Cortex of kidney (tissue), 1 donor: ENCODE data around the gene TXNL4B.
"Not testable (repeated sequence)": the region's sequence is repeated elsewhere in the genome, so short reads cannot be mapped to it uniquely, and the experiment has no call there.

ENCODE experiments used
- DNase-seq: peaks from one replicate; lab custom pipeline; 2025; lab: John Stamatoyannopoulos, UW

Gene TXNL4B

DNA sequence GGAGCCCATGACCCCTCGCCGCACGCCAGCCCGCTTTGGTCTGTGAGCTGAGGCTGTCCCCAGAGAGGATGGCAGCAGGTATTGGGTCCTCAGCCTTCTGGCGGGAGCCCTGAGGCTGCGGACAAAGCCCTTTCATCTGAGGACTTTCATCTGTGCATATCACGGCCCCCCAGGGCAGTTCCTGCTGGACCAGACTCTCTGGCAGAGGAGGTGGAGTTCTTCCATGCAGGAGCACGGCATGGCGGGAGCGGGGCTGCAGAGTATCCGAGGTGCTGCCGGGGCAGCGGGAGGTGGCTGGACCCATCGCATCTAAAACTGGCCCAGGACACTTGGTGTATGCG lies 19.0 kb upstream of the TXNL4B start:
- no peak for DNase-seq

DNA sequence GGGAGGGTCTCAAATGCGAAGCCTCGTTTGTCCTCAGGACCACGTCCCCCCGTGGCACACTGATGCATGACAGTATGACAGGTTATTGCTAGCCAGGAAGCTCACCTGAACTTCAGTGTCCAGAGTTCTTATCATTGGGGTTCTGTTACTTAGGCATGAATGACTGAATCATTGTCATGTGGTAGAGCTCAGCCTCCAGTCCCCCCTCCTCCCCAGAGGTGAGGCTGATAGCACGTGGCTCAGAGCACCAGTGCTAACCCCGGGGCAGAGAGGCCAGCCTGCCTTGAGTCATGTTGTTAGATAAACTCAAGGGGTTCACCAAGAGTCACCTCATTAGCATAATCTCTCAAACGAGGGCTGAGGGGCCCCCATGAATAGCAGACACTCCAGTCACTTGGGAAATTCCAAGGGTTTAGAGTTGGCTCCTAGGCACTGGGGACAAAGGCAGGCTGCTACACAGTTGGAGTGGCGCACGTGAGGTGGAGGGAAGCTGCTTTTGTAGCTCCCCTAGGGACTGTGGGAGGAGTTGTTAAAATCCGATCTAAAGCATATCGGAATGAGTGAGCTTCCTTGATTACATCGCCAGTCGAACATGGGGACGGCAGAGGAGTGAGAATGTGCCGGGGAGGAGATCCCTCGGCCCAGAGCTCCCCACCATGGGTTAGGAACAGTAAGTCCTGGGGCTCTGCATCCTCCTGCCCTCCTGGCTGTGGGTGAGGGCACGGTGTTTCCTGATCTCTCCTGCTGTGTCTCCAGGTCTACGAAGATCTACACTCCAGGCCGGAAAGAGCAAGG lies 18.4 kb upstream of the TXNL4B start:
- DNase-seq = no peak

DNA sequence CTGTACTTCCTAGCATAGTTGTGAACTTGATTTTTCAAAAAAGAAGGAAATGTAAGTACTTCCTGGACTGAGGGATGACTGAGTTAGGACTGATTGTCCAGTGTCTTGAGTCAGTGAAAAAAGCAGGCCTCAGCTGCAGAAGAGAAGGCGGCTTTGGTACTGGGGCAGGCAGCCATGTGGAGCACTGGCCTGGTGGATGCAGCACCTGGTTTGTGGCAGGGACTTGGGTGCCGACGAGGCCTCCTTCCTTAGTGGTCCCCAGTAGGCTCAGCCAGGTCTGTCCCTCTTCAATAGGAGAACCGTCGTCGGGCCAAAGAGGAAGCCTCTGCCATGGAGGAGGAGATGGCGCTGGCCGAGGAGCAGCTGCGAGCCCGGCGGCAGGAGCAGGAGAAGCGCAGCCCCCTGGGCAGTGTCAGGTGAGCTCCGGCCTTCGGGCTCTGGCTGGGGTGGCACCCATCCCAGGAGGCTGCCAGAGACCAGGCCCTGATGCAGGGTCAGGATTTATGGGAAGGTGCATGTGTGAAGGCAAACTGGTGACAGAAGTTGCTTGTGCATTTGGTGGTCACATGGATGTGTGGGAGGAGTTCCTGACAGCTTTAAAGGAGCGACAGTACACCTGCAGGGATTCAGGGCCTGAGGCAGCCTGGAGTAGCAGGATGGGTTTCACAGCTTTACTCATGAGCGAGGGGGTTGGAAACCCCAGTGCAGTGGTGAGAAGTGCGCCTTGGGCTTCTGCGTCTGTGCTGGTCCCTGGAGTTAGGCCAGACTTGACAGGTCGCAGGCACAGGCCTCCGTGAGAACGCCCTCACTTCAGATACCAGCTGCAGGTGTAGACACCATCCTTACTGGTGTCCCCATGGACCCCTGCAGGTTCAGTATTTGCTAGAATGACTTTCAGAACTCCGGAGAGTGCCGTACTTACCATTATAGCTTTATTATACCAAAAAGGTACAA lies 17.5 kb upstream of the TXNL4B start:
- no peak for DNase-seq

DNA sequence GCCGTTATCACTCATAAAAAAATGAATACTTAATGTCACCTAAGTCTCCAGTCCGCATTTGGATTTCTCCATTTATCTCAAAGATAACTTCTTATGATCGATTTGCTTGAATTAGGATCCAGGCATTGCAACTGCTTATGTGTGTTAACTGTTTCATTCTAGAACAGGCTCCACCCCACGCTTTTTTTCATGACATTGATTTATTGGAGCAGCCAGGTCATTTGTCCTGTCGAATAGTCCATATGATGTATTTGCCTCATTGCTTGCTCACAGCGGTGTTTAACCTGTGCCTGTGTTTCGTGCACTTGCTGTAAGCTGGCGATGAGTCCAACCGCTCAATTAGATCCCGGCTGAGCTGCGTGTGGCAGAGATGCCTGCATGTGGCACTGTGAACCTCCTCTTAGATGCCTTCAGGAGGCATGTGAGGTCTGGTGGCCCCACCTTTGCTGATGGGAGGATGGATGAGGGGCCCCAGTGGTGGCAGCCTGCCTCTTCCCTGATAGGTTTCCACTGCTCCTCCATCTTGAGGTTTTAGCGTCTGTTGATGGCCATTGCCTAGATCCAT lies 16.6 kb upstream of the TXNL4B start:
- no peak for DNase-seq

DNA sequence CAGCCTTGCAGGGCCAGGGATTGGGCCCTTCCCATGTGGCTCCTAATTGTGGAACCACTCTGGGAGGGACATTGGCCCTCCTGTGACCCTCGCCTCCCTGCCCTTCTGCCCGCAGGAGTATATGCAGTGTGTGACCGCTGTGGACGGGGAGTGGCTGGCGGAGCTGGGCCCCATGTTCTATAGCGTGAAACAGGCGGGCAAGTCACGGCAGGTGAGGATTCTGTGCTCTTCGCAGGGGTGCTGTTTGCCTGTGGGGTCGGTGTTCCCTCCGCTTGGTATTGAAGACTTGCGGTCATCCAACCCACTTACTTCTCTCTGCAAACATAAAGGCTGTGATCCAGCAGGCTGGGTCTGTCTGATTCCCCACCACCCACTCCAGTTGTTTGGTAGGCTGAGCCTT lies 15.9 kb upstream of the TXNL4B start:
- DNase-seq = no peak

DNA sequence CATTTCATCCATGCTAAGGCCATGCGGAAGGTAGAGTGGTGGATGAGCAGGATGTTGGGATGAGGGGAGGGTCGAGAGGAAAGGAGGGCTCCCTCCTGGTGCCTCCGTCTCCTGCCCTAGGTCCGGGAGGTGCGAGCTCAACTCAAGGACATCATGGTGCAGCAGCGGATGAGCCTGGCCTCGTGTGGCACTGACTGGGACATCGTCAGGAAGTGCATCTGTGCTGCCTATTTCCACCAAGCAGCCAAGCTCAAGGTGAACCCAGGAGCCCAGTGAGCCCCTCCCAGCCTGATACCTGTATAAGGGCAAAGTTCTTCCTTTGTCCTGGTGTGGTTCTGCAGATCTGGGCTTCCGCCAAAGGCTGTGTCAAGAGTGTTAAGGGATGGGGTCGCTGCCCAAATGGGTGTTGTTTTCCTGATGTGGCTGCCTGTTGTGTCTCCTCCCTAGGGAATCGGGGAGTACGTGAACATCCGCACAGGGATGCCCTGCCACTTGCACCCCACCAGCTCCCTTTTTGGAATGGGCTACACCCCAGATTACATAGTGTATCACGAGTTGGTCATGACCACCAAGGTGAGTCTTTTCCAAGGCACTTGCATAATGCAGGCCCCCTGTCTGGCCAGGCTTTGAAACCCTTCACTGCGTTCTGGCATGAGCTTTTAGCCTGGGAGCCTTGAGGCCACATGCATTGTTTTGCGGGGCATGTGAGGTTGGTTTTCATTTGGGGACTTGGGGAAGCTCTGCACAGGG lies 15.1 kb upstream of the TXNL4B start:
- DNase-seq = no peak

DNA sequence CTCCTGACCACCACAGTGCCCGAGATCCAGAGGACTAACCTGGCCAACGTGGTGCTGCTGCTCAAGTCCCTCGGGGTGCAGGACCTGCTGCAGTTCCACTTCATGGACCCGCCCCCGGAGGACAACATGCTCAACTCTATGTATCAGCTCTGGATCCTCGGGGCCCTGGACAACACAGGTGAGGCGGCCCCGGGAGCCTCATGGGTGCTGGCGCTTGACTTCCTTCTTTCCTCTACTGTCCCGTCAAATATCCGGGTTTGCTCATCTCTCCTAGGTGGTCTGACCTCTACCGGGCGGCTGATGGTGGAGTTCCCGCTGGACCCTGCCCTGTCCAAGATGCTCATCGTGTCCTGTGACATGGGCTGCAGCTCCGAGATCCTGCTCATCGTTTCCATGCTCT lies 14.0 kb upstream of the TXNL4B start:
- no peak for DNase-seq

DNA sequence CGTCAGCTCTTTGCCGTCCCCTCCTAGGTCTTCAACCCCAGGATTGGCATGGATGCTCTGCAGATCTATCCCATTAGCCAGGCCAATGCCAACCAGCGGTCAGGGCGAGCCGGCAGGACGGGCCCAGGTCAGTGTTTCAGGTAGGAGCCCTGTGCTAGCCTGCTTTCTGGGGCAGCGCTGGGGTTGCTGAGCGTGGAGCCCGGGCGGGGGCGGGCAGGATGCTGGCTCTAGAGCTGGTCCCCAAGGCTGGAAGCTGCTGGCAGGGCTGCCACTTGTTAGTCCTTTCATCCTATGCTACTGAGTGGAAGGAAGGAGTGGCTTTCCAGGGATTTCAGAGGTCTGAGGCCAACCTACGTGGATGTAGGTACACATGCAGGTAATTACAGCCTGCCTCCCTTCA lies 12.6 kb upstream of the TXNL4B start:
- no peak for DNase-seq

DNA sequence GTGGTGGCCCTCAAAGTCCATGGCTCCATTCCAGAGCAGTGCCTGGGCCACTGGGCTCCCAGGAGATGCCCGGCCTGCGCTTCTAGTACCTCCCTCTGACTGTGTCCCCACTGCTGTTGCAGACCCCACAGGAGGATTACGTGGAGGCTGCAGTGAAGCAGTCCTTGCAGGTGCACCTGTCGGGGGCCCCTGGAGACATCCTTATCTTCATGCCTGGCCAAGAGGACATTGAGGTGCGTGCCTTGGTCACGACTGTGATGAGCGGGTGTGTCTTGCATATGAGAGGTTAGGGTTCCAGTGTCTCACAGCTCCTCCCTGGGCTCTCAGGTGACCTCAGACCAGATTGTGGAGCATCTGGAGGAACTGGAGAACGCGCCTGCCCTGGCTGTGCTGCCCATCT lies 11.5 kb upstream of the TXNL4B start:
- no peak for DNase-seq

DNA sequence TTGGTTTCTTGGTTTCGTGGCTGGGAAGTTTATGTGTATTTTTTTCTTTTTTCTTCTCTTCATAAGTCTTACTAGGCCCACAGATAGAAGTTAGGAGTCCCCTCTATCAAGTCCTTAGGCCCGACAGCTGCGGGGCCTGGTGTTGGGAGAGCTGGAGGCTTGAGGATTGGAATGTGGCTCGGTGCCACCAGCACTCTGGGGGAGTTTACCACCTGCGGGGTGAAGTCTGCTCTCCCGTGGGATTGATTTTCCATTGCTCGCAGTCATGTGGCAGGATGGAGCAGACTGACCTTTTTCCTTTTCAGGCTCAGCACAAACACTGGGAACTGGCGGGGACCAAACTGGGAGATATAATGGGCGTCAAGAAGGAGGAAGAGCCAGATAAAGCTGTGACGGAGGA lies 7.8 kb upstream of the TXNL4B start:
- no peak for DNase-seq

DNA sequence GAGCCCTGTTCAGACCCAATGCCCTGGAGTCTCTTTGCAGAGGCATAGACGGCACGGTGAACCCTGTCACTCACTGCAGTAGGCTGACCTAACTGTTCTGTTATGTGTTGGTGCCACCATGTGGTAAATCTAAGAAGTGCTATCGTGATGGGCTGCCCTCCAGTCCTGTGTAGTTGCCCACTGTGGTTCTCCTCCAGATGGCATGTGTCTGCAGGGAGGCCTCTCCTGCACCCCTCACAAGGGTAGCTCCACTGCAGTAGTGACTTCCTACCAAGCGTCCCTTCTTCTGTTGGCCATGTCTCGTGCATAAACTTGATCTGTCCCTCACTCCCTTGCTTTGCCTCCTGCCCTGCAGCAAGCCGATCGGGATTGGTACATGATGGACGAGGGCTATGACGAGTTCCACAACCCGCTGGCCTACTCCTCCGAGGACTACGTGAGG lies 6.0 kb upstream of the TXNL4B start:
- DNase-seq = no peak

DNA sequence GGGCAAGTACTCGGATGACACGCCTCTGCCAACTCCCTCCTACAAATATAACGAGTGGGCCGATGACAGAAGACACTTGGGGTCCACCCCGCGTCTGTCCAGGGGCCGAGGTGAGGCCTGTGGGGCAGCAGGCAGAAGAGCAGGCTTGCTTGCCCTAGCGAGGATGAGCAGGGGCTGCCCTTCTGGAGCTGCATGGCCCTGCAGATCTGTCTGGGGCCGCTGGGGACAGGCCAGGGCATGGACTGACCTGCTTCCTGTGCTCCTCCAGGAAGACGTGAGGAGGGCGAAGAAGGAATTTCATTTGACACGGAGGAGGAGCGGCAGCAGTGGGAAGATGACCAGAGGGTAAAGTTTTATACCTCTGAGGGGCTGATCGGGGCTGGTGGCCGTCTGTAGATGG lies 5.5 kb upstream of the TXNL4B start:
- no peak for DNase-seq

DNA sequence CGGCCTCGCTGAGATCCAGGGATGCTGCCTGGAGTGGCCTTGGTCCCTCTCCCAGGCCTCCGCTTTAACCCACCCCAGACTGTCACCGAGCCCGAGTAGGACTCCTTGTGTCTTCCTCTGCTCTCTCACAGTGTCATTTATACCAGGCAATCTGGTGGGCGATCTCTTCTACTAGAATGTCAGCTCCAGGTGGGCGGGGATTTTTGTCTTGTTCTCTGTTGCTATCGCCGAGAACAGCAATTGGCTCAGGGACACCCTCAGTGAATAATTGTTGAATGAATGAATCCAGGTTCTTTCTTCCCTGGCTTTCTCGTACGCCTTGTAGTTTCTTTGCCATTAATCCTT lies 818 bp upstream of the TXNL4B start:
- DNase-seq = no peak

DNA sequence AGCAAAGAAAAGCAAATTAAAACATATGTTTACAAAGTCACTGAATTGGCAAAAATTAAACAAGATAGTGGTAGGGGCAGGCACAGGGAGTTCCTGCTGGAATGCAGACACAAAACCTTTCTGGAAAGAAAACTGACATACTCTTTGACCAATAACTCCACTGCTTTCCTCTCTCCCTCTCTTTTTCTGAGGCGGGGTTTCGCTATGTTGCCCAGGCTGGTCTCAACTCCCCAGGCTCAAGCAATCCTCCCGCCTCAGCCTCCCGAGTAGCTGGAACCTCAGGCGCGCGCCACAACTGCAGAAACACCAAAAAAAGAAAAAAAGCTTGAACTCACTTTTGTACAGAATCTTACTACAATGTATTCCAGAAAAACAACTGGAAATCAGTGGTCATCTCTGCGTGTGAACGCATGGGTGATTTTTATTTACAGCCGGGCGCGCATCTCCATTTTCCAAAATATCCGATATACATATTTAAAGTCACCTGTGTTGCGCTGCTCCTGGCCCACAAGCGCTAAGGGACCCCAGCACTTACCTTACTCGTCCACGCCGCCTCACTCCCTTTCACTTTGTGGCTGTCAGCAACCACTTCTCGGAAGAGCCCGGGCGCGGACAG lies 480 bp downstream of the TXNL4B start:
- no peak for DNase-seq

DNA sequence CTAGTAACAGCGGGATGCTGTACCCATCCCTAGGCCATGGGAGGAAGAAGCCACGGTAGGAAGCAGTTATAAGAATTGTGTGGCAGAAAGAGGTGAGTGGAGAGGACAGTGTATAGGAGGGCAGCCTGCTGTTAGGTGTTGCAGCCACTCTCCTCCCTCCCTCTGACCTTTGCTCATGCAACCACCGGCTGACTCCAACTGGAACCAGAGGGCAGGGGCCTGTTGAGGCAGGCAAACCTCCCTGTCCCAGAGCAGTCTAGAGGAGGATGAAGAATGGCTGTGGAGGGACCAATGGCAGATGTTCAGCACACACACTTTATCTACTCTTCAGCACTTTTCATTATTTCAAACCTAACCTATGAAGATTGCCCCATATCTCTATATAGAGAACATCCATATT lies 2.2 kb downstream of the TXNL4B start:
- DNase-seq = no peak

DNA sequence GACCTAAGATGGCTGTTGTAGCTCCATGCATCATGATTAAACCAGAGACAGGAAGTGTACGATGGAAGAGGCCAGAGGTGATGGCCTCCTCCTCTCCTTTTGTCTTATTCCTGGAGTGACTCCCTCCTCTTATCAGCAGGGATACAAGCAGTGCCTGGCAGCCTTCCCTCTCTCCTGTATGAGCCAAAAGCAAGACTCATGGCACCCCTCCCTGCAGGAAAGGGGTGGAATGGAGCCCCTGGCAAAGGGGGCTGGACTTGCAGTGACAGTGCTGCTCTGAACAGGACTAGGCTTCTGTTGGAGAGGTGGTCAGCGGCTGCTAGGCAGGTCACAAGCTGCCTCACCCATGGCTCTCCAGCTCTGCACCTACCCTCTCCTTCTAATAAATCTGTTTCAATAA lies 8.4 kb downstream of the TXNL4B start:
- no peak for DNase-seq

DNA sequence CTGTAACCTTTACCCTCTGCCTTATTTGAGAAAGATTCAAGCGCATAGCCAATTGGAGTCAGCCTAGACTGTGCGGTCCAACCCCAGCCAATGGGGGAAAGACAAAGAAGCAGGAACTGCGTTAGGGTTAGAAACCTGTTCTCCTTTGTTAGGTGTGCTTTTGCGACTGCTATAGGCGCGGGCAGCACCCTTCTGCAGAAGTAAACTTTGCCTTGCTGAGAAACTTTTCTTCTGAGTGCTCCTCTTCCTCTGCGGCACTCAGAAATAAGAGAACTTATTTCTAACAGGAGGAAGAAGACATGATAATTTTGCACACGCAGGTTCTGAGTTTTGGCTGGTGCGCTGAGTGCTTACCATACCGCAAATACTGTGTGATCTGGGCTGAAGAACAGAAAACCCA lies 9.0 kb downstream of the TXNL4B start:
- no peak for DNase-seq

DNA sequence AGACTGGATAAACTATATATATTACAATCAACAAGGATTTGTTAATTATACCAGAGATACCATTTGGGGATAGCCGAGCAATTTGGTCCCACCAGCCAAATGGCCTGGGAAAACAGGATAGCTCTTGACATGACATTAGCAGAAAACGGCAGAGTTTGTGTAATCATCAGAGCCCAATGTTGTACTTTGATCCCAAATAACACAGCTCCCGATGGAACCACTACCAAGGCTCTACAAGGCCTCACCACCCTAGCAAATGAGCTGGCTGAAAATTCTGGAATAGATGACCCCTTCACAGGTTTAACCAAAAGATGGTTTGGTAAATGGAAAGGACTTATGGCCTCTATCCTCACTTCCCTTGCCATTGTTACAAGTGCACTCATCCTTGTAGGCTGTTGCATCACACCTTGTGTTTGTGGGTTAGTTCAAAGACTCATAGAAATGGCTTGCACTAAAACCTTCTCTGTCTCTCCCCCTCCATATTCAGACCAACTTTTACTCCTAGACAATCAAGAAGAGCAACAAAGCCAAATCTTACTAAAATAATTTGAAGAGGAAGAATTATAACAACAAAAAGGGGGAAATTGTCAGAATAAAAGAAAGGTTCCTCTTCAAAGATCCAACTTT lies 9.5 kb downstream of the TXNL4B start:
- DNase-seq = no peak

DNA sequence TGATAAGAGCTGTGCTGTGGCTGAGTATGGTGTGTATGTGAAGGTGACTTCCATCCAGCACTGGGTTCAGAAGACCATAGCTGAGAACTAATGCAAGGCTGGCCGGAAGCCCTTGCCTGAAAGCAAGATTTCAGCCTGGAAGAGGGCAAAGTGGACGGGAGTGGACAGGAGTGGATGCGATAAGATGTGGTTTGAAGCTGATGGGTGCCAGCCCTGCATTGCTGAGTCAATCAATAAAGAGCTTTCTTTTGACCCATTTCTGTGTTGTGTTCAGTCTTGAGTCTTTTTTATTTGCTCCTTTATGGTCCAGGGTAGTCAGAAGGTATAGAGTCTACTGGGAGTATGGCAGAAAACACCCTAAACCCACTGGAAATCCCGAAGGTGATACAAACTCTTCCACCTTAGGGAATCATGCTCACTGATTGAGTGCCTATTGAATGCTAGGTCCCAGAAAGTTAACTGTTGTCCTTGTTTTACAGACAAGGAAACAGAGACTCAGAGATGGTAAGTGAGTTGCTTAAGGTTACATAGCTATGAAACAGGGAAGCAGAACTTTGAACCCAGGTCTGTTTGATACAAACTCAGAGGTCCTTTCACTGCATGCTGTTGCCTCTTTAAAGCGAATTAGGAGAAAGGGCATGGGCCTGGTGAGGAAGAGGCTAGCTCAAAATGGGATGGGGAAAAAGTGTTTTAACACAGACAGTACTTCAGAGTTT lies 16.3 kb downstream of the TXNL4B start:
- DNase-seq = not testable (repeated sequence)

DNA sequence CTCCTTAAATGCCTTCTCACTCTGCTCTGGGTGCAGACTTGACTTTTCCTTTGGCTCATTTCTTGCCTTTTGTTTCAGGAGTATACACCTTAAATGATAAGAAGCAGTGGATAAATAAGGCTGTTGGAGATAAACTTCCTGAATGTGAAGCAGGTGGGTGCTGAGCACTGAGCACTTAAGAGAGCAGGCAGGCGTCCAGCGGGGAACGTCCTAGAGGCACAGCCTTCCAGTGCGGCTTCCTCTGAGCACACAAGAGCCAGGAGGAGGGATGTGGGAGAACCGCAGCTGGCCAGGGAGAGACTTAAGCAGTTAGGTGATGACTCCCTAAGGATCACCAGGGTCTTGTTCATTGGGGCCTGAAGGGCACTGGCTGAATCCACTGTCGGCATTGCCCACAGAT lies 18.4 kb downstream of the TXNL4B start:
- not testable (repeated sequence) for DNase-seq
